GM19035 (cell line): ENCODE measurements around the gene MYDGF.
"Not testable (repeated sequence)": the region's sequence is repeated elsewhere in the genome, so short reads cannot be mapped to it uniquely, and the experiment has no call there.

Source experiments
- ATAC-seq: cut with Tn5 transposase; IDR thresholded peaks from one replicate; pipeline ENCODE4 v1.9.1; 2021; ENCODE audit not compliant: unreplicated experiment

The MYDGF gene

DNA sequence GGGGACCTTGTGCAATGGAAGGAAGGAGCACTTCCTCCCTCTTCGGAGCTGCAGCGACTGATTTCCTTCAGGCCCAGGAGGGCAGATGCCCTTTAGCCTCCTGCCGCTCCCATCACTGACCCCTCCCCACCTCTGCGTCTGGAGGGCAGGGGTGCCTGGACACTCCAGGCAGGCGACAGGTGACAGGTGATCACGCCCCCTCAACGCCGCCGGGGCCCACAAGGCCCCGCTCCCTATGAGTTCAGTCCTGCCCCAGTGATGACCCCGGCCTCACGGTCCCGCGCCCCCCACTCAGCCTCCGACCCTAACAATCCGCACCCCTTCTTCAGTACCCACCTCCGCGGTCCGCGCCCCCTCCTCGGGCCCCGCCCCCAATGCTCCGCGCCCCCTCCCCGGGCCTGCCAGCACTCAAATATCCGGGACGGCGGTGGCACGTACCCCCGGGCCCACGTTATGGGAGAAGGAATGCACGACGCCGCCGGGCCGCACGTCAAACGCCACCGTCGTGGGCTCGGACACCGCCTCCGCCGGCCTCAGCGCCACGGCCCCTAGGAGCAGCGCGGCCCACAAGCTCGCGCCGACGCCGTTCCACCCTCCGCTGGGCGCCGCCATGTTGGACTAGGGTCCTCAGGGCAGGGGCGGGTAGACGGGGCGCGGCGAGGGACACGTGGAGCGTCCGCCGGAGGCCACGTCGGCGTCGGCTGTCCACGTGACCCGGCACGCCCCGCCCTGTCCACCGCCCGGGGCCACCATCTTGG, at the start of gene MYDGF:
Gene MYDGF, minus strand, starts transcription at position 620 of the 758 bp plus-strand sequence. Its CDS starts 8 bp downstream, at position 612.
- ATAC-seq, result peak; percentile 93

DNA sequence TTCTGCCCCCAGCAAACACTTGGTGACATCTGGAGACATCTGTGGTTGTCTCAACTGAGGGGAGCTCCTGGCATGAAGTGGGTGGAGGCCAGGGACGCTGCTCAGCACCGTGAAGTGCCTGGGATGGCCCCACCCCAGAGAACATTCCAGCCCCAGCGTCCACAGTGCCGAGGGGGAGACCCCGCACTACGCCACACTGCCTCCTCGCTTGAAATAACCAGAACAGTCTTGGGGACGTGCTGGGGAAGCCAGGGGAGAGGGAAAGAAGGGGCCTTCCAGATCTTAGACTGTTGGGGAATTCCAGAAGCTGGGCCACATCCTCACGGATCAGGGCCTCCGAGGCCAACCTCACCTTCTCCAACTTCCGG, 49.3 kb upstream of the MYDGF start:
- ATAC-seq, result no peak

DNA sequence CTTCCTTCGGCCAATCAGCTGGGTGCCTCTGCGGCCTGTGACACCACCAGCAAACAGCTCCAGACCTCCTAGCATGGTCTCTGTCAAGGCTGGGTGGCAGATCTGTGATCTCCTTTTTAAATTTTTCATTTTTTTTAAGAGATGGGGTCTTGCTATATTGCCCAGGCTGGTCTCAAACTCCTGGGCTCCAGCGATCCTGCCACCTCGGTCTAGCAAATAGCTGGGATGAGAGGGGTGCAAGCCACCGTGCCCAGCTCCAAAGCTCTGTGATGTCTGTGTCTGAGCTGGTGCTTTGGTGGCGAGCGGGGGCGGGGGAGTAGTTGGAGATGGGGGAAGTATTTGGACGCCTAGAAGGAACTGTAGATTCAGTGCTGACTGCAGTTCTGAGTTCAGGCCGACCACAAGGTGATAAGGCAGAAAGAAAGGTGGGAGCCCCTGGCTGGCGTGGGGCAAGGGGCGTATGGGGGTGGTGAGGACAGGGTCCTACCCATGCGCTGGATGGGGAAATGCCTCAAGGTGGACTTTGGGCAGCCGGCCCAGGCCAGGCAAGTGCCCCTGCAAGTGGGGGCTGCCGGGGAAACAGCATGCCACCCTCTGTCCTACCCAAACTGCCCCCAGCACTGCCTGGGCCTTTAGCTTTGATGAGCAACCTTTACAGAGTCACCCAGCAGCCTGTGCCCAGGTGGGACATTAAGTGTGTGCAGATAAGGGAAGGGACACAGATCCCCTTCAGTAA, 48.0 kb upstream of the MYDGF start:
- no peak for ATAC-seq

DNA sequence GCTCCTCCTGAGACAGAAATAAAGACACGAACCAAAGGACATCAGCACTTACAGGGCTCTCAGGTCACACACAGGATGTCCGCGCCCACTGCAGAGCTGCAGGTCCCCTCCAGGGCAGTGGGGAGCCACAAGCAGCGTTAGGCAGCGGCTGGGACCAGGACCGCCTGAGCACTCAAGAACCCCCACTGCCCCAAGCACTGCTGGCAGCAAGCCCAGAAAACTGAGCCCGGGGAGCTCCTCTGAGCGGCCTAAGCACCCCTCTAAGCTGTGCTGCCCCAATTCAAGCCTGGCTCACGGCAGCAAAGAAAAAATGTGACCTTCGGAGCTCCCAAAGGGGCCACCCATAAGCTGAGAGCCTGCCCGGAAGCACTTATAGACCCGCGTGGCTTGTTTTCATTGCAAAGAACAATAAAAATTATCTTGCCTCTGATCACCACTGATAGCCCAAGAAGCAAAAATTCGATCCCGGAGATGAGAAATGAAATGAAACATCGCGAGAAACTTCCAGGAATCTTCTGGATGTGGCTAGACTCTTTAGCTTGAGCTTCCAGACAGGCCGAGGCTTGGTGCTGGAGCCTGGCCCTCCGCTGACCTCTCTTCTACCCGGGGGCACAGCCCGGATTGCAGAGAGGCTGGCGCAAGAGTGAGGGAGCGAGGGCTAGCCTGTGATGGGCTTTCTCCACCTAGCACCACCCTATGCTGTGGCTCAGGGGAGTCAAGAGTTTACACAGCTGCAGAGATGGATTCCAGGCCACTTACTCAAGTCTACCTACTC, 47.2 kb upstream of the MYDGF start:
- ATAC-seq, result no peak

DNA sequence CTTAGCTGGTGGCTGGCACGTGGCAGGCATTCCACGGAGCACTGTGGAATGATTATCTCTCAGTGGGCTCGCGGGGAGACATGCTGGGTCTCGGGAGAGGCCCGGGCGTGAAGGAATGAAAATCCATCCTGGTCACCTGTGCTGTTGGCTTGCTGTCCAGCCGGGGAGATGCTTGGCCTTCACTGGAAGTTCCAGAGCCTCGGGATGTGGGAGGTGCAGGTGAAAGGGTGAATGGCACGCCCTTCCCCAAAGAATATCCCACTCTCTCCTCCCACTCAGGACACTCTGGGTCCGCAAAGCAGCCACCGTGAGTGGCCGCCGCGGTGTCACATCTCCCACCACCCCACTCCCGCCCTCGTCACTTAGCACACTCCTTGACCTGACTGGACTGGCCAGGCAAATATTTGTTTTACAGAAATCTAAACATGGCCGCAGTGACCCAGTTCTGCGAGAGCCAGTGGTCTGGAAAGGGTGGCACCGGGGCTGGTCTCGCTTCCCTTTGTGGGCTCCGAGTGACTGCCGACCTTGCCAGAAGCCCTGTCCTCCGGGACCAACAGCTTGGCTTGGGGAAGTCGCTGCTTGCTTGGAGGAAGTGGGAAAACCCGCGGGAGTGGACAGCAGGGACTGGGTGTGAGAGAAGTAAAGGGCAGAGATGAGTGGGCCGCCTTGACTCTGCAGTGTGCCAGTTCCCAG, 45.5 kb upstream of the MYDGF start:
- ATAC-seq, result no peak

DNA sequence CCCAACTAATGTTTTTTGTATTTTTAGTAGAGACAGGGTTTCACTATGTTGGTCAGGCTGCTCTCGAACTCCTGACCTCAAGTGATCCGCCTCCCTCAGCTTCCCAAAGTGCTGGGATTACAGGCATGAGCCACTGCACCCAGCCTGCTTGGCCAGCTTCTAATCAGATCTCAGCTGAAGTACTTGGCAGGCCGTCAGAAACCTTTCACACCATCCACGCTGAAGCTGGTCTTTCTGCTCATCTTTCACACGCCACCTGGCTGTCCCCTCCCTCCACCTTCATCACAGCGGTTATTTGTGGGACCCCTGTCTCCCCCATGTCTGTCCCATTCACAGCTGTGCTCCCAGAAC, 45.0 kb upstream of the MYDGF start:
- not testable (repeated sequence) for ATAC-seq

DNA sequence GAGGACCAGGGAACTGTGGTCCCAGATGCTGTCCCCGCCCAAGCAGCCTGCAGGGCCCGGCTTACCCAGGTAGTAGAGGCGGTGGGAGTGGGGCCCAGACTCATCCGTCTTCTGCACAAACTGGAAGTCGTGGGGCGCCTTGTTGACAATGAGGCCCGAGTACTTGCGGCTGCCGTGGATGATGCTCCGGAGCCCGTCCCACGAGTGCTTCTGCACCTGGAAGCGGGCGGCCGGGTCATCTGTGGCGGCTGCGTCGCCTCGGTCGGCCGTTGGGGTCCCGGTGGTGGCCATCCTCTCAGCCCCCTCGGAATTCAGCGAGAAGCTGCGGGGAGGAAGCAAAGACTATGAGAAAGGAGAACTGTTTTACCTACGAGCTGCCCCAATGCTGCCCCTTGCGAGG, 43.9 kb upstream of the MYDGF start:
- ATAC-seq, result no peak

DNA sequence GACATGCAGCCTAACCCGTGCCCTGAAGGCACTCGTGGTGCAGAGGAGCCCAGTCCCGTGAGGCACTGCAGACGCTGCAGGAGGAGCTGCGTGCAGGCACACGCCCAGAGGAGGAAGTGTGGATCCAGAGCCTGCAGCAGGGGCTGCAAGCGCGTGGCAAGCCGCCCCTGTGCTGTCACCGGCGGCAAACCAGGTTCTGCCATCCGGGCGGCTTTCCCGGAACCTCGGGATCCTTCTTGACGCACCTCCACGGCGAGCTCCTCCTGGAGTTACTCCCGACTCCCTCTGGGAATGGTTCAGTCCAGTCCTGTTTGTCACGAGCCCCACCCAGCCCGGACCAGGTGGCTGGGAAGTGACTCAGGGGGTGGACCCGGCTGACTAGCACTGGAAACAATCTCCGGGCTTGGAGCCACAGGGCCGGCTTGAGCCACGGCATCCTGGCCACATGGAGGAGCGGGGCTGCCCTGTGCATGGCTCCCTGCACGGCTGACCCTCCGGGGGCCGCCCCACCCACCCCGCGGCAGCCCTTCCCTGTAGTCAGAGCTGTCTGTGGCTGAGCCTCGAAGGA, 43.3 kb upstream of the MYDGF start:
- no peak for ATAC-seq

DNA sequence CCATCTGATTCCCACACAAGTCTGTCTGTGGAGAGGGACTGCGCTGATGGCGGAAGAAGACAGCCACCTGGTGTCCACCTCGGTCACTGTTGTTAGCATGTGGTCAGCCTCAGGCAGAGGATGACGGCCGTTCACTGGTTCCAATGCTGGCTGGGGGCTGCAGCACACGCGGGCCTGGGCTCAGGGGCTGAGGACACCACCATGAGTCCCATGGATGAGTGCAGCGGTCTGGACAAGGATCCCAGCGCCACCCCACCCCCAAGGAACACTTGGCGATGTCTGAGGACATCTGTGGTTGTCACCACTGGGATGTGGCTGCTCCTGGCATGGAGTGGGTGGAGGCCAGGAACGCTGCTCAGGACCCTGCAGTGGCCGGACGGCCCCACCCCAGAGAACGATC, 42.6 kb upstream of the MYDGF start:
- no peak for ATAC-seq

DNA sequence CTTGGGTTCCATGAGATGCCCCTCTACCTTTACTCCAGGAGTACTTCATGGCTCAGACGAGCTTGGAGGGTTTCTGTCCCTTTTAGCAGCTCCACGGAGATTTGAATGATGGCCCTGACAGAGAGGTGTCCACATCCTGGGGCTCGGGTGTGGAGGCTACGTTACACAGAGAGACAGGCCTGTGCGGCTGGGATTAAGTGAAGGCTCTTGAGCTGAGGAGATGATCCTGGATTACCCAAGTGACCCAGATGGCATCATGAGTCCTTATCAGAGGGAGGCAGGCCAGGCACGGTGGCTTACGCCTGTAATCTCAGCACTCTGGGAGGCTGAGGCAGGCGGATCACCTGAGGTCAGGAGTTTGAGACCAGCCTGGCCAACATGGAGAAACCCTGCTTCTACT, 41.1 kb upstream of the MYDGF start:
- ATAC-seq, result no peak

DNA sequence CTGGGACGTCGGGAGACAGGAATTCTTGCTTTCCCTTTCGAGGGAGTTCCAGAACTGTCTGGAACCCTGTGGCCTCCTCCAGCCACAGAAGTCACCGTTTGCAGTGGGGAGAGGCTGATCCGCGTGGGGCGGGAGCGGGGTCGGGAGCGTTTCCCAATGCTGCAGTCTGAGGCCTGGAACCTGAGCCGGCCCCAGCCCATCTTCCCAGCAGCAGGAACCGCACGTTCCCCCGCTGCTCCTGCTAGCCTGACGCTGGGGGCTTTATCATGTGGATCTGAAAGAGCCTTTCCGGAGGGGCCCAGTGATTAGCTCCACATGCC, 40.1 kb upstream of the MYDGF start:
- no peak for ATAC-seq

DNA sequence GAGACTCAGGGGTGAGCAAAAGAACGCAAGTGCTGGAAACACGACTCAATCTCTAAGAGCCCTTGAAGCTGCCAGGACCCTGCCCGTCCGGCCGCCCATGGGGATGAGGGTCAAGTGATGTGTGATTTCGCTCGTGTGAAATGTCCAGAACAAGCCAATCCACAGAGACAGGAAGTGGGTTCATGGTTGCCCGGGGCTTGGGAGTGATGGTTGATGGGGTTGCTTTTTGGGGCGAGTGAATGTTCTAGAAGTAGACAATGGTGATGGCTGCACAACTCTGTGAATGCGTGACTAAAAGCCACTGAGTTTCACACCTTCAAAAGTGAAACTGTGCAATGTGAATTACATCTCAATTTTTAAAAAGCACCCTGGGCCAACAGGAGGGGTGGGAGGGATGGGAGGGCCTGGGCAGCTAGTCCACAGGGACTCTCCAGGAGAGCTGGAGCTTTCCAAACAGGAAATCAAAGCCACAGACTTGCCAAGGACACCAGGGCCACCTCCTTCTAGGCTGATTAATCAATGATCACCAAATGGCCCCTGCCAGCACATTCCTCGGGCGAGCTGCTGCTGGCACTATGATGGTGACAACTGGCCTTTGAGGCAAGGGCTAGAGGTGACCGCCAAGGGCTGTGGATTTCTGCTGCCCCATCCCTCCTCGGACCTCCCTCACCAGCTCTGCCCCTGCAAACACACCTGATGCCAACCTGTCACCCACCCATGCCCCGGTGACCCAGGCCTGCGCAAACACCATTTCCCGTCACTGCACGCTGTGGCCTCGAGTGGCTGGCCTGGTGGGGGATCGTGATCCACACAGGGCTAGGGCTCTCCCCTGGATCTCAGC, 39.5 kb upstream of the MYDGF start:
- ATAC-seq, result no peak

DNA sequence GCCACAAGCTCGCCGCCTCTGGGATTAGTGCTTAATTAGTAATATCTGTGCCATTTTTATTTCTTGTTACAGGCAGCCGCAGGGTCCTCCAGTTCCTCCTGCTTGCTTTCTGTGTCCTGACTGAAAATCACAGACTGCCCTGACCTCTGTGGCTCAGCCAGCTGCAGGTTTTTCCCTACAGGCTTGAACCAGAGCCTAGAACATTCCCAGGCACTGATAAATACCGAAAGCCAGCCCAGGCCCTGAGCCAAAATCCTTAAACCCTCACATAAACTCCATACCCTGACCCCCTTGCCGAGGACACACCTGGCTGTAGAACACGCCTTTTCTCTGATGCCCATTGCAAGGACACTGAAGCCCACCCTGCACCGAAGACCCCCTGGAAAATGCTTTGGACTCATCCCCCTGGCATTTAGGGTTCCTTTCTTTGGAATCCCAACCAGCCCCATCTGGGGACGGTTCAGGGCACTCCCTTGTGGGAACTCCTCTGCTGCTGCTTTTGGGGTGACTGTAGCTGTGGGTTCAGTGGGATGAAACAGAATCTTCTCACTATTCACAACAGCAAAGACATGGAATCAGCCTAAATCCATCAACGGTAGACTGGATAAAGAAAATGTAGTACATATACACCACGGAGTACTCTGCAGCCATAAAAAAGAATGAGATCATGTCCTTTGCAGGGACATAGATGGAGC, 38.0 kb upstream of the MYDGF start:
- no peak for ATAC-seq

DNA sequence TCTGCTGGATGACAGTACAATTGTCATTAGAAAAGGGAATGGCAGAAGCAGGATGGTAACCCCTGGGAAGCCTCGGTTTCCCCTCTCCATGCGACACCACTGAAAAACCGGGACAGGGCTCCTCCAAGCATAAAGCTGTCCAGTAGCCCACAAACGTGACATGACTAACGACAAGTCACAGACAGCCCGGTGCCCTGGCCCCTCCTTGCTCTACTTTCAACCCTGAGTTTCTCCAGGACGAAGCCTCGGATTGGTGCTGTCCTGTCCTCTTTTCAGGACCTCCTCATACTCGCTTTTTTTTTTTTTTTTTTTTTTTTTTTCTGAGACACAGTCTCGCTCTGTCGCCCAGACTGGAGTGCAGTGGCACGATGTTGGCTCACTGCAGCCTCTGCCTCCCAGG, 37.2 kb upstream of the MYDGF start:
- ATAC-seq, result no peak

DNA sequence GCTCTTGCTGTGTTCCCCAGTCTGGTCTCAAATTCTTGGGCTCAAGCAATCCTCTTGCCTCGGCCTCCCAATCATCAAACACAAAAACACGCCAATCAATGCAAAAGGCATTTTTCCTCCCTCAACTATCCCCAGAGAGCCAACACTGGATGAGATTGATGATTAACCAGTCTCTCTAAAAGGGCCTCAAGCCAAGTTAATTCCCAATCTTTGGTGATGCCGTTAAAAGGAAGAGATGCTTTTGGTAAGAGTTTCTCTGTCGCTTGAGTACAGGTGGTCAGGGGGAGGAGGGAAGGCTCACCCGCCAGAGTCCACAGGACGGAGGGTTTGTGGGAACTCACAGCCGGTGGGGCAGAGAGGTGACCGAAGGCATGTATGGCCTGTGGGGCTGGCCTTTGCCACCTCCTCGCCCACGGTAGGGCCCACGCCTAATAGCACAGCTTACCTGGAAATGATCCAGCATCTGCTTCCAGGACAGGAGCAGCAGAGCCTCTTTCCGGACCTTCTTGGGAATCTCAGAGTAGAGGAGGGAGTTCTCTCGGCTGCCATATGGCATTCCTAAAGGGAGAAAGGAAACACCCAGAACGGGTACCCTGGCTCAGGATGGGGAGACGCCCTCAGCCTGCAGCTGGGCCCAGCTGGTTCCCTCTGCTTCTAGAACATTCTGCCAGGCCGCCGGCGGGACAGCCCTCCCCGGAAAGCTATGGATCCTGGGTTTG, 35.4 kb upstream of the MYDGF start:
- no peak for ATAC-seq

DNA sequence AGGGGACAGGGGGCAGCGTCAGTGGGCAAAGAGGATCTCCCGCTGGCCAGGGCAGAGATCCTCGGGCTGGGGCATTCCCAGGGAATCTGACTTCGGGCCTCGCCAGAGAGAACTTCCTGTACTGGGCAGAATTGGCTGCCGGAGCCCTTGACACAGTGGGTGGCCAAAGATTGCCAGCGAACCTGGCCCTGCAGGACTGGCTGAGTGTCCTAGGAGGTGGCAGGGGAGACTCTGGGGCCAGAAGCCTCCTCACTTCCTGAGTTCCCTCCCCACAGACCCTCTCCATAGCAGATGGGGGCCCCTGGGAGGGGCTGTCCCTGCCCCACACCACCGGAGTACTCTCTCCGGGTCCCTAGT, 34.2 kb upstream of the MYDGF start:
- no peak for ATAC-seq

DNA sequence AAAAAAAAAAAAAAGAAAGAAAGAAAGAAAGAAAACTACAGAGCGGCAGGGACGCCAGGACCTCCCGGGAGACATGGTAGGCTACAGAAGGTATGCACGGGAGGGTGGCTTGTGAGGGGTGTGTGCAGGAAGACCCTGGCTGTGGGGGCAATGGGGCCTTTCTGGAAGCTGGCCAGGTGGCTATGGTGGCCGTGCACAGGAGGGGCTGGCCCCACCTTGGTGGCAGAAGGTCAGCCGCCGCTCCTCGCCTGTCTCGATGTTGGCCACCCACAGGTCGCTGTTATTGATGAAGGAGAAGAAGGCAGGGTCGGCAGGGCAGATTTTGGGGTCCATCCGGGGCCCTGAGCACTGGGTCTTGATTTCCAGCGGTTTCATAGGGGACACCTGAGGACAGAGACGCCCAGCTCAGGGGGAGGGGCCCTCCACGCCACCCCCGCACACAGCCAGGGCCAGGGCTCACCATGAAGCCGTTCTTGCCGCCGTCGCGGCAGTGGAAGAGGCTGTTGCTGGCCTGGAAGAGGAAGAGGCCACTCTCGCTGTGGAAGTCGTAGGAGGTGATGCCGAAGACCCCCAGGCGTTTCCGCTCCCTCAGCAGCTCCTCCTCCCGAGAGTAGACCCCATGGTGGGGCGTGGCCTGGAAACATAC, 33.7 kb upstream of the MYDGF start:
- ATAC-seq, result no peak

DNA sequence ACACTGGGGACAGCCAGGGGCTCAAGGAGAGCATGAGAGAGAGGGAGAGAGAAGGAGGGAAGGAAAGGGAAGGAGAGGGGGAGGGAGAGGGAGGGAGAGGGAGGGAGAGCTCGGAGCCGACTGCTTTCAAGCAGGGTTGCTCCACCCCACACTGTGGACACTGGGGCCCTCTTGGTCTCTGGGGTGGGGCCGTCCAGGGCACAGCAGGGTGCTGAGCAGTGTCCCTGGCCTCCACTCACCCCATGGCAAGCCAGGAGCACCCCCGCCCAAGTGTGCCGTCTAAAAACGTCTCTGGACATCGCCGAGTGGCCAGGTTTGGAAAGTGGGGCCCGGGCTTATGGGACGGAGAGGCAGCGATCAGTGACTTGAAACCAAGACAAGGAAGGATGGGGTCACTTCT, 32.6 kb upstream of the MYDGF start:
- ATAC-seq, result no peak

DNA sequence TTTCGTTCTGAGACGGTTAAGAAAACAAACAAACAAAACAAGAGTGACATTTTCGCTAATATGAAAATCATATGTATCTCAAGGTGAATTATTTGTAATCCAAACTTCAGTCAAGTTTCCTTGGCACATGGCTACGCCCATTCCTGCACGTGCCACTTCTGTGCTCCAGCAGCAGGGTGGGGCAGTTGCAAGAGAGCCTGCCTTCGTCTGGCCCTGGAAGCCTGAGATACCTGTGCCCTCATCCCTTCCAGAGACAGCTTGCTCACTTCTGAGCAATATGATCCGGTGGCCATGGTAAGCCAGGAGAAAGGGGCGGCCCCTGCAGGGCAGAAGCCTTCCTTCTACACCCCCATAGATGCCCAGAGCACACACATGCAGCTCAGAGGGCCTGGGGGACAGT, 31.4 kb upstream of the MYDGF start:
- no peak for ATAC-seq
